ENCODE data around the gene CARMIL1. TPM values are rescaled to one million over a fixed set of nuclear protein-coding genes. Genes with fewer than 3 reads are reported as not detected.
A peak's percentile ranks its signal among the peaks of the same experiment; 100 is the strongest.

Gene CARMIL1
- total and polyA plus RNA-seq, 5 experiments from 2014 or later, result 1.3 to 13.3 (median 1.9) TPM

DNA sequence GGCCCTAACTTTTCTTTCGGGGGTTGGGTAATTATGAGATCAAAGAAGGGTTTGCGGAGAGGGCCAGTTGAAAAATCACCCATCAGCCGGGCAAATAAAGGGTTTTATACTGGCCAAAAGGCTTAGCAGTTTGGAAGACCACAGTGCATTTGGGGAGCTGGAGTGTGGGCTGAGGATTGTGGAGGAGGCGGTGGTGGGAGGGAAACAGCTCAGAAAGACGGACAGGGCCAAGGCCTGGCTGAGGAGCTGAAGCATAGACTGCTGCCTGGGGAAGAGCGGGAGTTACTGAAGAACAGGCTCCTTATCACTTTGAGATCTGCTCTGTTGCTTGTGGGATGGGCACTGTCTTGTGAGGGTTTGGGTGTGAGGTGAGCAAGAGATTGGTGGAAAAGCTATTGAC lies 144.2 kb downstream of the CARMIL1 start:
- peak overlapping the region in 3 of 10 donors; percentile 52 to 80 (median 66) for H3K27ac Mint-ChIP-seq
- POLR2A ChIA-PET, result interaction anchor here (0.9 to 1.7 kb wide), 3 partner anchors 13 to 18 kb away, joined by 4 read pairs; no protein-coding TSS in a partner anchor
- no peaks in the 10 kb centered on the region for H3K27me3 Mint-ChIP-seq
- ATAC-seq (no peak), DNase-seq (no peak)
- H3K4me3 Mint-ChIP-seq, result no peak overlapping the region
- H3K36me3 Mint-ChIP-seq, result peaks cover 4 to 13% (median 11%) of the 10 kb centered on the region in 3 donors
- peaks cover 0 to 6% (median under 1%) of the 10 kb centered on the region in 4 donors for H3K4me1 Mint-ChIP-seq
- H3K9me3 Mint-ChIP-seq, result peaks cover 0 to 7% (median 0%) of the 10 kb centered on the region in 9 donors

- no peak for ATAC-seq
- H3K27ac Mint-ChIP-seq, result peak overlapping the region in 1 of 10 donors; percentile 60
- POLR2A ChIA-PET, result interaction anchor here (1.0 kb wide), 1 partner anchor 16 kb away, joined by 4 read pairs; no protein-coding TSS in a partner anchor
These were observed 145.1 kb downstream of the CARMIL1 start for GRCh38 chr6:25424303-25424702.

DNA sequence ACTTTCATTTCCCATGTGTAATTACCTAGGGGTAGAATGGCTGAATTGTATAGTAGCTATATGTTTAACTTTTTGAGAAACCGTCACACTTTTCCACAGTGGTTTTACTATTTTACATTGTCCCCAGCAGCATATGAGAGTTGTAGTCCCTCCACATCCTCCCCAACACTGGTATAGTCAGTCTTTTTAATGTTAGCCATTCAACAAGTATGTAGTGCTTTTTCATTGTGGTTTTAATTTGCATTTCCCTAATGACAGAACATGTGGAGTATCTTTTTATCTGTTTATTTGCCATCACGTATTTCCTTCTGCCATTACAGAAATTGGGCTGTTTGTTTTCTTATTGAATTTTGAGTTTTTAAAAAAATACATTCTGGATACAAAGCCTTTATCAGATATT lies 148.4 kb downstream of the CARMIL1 start:
- peaks cover 1 to 6% (median 4%) of the 10 kb centered on the region in 4 donors for H3K4me1 Mint-ChIP-seq
- no peak overlapping the region for H3K27ac Mint-ChIP-seq
- no peaks in the 10 kb centered on the region for H3K27me3 Mint-ChIP-seq
- no peak overlapping the region for H3K4me3 Mint-ChIP-seq
- ATAC-seq (no peak), DNase-seq (no peak)
- POLR2A ChIA-PET, result interaction anchor here (0.8 kb wide), 1 partner anchor 15 kb away, joined by 3 read pairs; no protein-coding TSS in a partner anchor
- H3K9me3 Mint-ChIP-seq, result no peaks in the 10 kb centered on the region
- H3K36me3 Mint-ChIP-seq, result peaks cover 0 to 5% (median 2%) of the 10 kb centered on the region in 3 donors

More at GRCh38 chr6:25424303-25424702, 145.1 kb downstream of the CARMIL1 start:
- Mint-ChIP-seq H3K4me1 (peaks cover 0 to 6% (median 0%) of the 10 kb centered on the region in 4 donors), H3K36me3 (peaks cover 4 to 18% (median 10%) of the 10 kb centered on the region in 3 donors), H3K27me3 (no peaks in the 10 kb centered on the region), H3K9me3 (peaks cover 0 to 7% (median 0%) of the 10 kb centered on the region in 9 donors), H3K4me3 (no peak overlapping the region)
- no peak for DNase-seq

- peaks cover 0 to 5% (median 2%) of the 10 kb centered on the region in 3 donors for H3K36me3 Mint-ChIP-seq
- peaks cover 1 to 11% (median 6%) of the 10 kb centered on the region in 4 donors for H3K4me1 Mint-ChIP-seq
- no peaks in the 10 kb centered on the region for H3K27me3 Mint-ChIP-seq
- H3K9me3 Mint-ChIP-seq, result no peaks in the 10 kb centered on the region
- no peak for DNase-seq
- H3K27ac Mint-ChIP-seq, result no peak overlapping the region
- H3K4me3 Mint-ChIP-seq, result no peak overlapping the region
- POLR2A ChIA-PET, result interaction anchor here (0.6 to 0.9 kb wide), 2 partner anchors 24 to 73 kb away, joined by 3 read pairs; no protein-coding TSS in a partner anchor
- no peak for ATAC-seq
These were observed 149.7 kb downstream of the CARMIL1 start for GRCh38 chr6:25428758-25429317.

GRCh38 chr6:25431306-25431974 lies 152.3 kb downstream of the CARMIL1 start:
- H3K4me3 Mint-ChIP-seq, result no peak overlapping the region
- H3K27me3 Mint-ChIP-seq, result no peaks in the 10 kb centered on the region
- H3K36me3 Mint-ChIP-seq, result peaks cover 0 to 9% (median 2%) of the 10 kb centered on the region in 3 donors
- ATAC-seq (no peak), DNase-seq (no peak)
- peaks cover 1 to 13% (median 9%) of the 10 kb centered on the region in 4 donors for H3K4me1 Mint-ChIP-seq
- H3K9me3 Mint-ChIP-seq, result no peaks in the 10 kb centered on the region
- POLR2A ChIA-PET, result interaction anchor here (2.0 kb wide), 1 partner anchor 10 kb away, joined by 6 read pairs; no protein-coding TSS in a partner anchor
- peak overlapping the region in 1 of 10 donors; percentile 40 for H3K27ac Mint-ChIP-seq

GRCh38 chr6:25431975-25432307 lies 152.8 kb downstream of the CARMIL1 start:
- H3K27me3 Mint-ChIP-seq, result no peaks in the 10 kb centered on the region
- H3K36me3 Mint-ChIP-seq, result peaks cover 0 to 9% (median 2%) of the 10 kb centered on the region in 3 donors
- ATAC-seq (no peak), DNase-seq (no peak)
- POLR2A ChIA-PET, result interaction anchor here (2.0 kb wide), 1 partner anchor 10 kb away, joined by 6 read pairs; no protein-coding TSS in a partner anchor
- H3K4me3 Mint-ChIP-seq, result no peak overlapping the region
- no peaks in the 10 kb centered on the region for H3K9me3 Mint-ChIP-seq
- H3K4me1 Mint-ChIP-seq, result peaks cover 1 to 13% (median 9%) of the 10 kb centered on the region in 4 donors
- H3K27ac Mint-ChIP-seq, result no peak overlapping the region

DNA sequence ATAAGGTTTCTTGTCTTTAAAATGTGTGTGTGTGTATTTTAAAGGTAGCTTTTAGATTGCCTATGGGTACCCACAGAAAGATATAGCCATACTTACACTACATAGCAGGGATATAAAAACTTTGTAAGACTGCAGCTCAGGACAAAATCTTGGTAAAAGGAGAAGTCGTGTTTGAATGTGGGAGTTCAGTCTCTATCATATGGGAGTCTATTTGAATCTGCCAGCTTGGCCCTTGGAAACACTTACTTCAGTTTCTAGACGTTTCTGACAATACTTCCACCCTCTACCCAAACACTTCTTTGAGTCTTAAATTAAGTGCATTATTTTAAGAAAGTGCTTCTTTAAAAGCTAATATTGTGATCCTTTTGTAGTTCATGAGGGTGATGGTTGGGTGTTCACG lies 155.7 kb downstream of the CARMIL1 start:
- Mint-ChIP-seq H3K9me3 (no peaks in the 10 kb centered on the region), H3K27ac (no peak overlapping the region), H3K4me1 (peaks cover 1 to 13% (median 9%) of the 10 kb centered on the region in 4 donors), H3K4me3 (no peak overlapping the region), H3K36me3 (peaks cover 0 to 4% (median 2%) of the 10 kb centered on the region in 3 donors), H3K27me3 (no peaks in the 10 kb centered on the region)
- DNase-seq (no peak), ATAC-seq (no peak)
- POLR2A ChIA-PET, result interaction anchor here (0.9 to 1.3 kb wide), 2 partner anchors 12 to 30 kb away, joined by 3 to 6 read pairs; no protein-coding TSS in a partner anchor

DNA sequence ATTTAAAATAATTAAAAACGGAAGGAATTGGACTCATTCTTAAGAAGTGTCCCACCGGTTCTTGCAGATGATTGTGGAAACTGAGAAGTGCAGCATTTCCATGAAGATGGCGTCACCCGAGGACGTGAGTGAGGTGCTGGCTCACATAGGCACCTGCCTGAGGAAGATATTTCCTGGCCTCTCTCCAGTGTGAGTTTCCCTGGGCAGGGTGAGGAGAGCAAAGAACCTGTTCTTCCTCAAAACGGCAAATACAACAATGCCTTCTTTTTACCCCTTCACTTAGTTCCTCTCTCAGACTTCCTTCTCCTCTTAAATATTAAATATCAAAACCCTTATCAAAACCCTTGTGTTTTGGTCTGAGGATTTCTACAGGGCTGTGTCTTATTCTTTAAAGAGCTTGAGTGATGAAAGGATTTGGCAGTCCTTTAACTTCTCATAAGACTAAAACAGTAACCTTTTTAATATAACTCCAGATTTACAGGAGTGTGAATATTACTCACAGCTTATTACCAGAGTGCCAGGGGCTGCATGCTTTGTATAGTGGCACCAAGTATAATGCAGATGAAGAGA lies 156.3 kb downstream of the CARMIL1 start:
- no peak overlapping the region for H3K4me3 Mint-ChIP-seq
- H3K27me3 Mint-ChIP-seq, result no peaks in the 10 kb centered on the region
- DNase-seq, result no peak
- no peak overlapping the region for H3K27ac Mint-ChIP-seq
- H3K36me3 Mint-ChIP-seq, result peaks cover 0 to 4% (median 2%) of the 10 kb centered on the region in 3 donors
- ATAC-seq, result no peak
- no peaks in the 10 kb centered on the region for H3K9me3 Mint-ChIP-seq
- POLR2A ChIA-PET, result interaction anchor here (1.3 to 1.8 kb wide), 3 partner anchors 12 to 30 kb away, joined by 4 to 6 read pairs (median 4); no protein-coding TSS in a partner anchor
- H3K4me1 Mint-ChIP-seq, result peaks cover 1 to 13% (median 9%) of the 10 kb centered on the region in 4 donors

DNA sequence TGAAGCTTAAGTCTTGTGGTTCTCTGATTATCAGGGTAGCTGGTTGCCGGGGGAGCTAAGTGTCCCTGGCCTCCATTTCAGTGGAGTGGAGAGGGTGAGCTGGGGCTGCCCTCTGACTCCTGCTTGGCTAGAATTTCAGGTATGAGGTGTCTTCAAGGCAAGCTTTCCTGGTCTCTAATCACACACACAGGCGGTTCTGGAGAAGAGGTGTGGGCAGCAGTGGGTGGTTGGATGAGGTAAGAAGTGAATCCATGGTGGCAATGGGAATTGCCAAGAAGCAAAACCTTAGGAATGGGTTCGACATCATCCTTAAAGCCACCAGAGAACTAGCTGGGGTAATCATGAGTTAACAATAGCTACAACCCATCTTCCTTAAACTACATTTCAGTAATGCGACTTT lies 157.6 kb downstream of the CARMIL1 start:
- H3K27me3 Mint-ChIP-seq, result no peaks in the 10 kb centered on the region
- no peak overlapping the region for H3K27ac Mint-ChIP-seq
- no peak for ATAC-seq
- POLR2A ChIA-PET, result interaction anchor here (1.3 to 1.8 kb wide), 3 partner anchors 14 to 71 kb away, joined by 3 to 4 read pairs (median 4); no protein-coding TSS in a partner anchor
- peaks cover 4 to 21% (median 13%) of the 10 kb centered on the region in 4 donors for H3K4me1 Mint-ChIP-seq
- no peak for DNase-seq
- H3K9me3 Mint-ChIP-seq, result no peaks in the 10 kb centered on the region
- H3K36me3 Mint-ChIP-seq, result peaks cover 0 to 6% (median 0%) of the 10 kb centered on the region in 3 donors
- H3K4me3 Mint-ChIP-seq, result no peak overlapping the region

- Mint-ChIP-seq H3K4me1 (peaks cover 0 to 33% (median 20%) of the 10 kb centered on the region in 4 donors), H3K9me3 (peaks cover 0 to 2% (median 0%) of the 10 kb centered on the region in 9 donors), H3K4me3 (no peak overlapping the region), H3K36me3 (peaks cover 0 to 13% (median 0%) of the 10 kb centered on the region in 3 donors), H3K27ac (no peak overlapping the region), H3K27me3 (no peaks in the 10 kb centered on the region)
- no peak for ATAC-seq
- POLR2A ChIA-PET, result interaction anchor here (0.5 to 1.5 kb wide), 5 partner anchors 11 to 604 kb away, joined by 3 to 6 read pairs (median 3); no protein-coding TSS in a partner anchor
- DNase-seq, result no peak
These were observed 160.2 kb downstream of the CARMIL1 start for GRCh38 chr6:25439368-25439767.

- H3K4me1 Mint-ChIP-seq, result peaks cover 6 to 36% (median 23%) of the 10 kb centered on the region in 4 donors
- DNase-seq (peak in 7 of 10 donors; percentile 10 to 72 (median 48)), ATAC-seq (peak; percentile 92 to 93)
- POLR2A ChIA-PET, result interaction anchor here (0.6 to 2.8 kb wide), 14 partner anchors 9 to 947 kb away, joined by 3 to 21 read pairs (median 4); partner anchors contain the start of genes ALDH5A1 and CARMIL1
- H3K9me3 Mint-ChIP-seq, result peaks cover 0 to 18% (median 7%) of the 10 kb centered on the region in 9 donors
- no peaks in the 10 kb centered on the region for H3K27me3 Mint-ChIP-seq
- peaks cover 0 to 27% (median 15%) of the 10 kb centered on the region in 3 donors for H3K36me3 Mint-ChIP-seq
- H3K27ac Mint-ChIP-seq, result peak overlapping the region in 7 of 10 donors; percentile 92 to 98 (median 95)
- peak overlapping the region in 9 of 10 donors; percentile 5 to 78 (median 66) for H3K4me3 Mint-ChIP-seq
These were observed 162.6 kb downstream of the CARMIL1 start for GRCh38 chr6:25441663-25442270.

DNA sequence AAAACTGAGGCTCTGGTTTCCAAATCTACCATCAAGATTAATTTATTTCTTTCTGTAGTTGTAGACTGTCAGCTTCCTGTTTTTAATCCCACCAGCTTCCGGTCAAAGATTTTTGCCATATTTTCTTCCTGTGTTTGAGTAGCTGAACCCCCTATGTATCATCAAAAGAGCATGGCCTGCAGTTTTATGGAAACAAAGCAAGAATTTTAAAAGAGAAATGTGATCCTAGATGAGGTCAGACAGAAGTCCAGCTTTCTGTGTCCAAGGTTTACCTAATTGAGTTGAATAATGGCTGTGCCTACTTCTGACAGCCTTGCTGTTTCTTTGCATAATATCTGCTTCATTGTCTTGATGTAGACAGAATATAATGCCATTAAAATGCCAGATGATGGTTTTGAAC lies 163.7 kb downstream of the CARMIL1 start:
- POLR2A ChIA-PET, result interaction anchor here (1.0 to 2.8 kb wide), 5 partner anchors 10 to 164 kb away, joined by 3 to 21 read pairs (median 6); partner anchors contain the start of gene CARMIL1
- H3K27me3 Mint-ChIP-seq, result no peaks in the 10 kb centered on the region
- H3K4me3 Mint-ChIP-seq, result peak overlapping the region; percentile 2 to 78 (median 51)
- H3K4me1 Mint-ChIP-seq, result peaks cover 15 to 46% (median 31%) of the 10 kb centered on the region in 4 donors
- ATAC-seq (no peak), DNase-seq (no peak)
- H3K27ac Mint-ChIP-seq, result peak overlapping the region in 7 of 10 donors; percentile 39 to 98 (median 91)
- peaks cover 5 to 36% (median 15%) of the 10 kb centered on the region in 3 donors for H3K36me3 Mint-ChIP-seq
- peaks cover 0 to 18% (median 7%) of the 10 kb centered on the region in 9 donors for H3K9me3 Mint-ChIP-seq
